SK-N-SH treated with all-trans-retinoic acid at 6 μM for 48 hours (cell line): ENCODE data around the gene SCN11A.

Experiments used
- ATAC-seq: fragments of 200-7000 bp; cut with Tn5 transposase; 3 replicates; pipeline ENCODE4 v1.9.1; 2020; ENCODE audit warnings: mild to moderate bottlenecking, moderate library complexity
- ARNTL ChIP-seq: fragments of 450-650 bp; formaldehyde crosslinking; IDR thresholded peaks from 2 replicates; pipeline ENCODE4 v1.5.0; 2020; ENCODE audit warnings: low read depth, mild to moderate bottlenecking, moderate library complexity, borderline replicate concordance
- BACH2 ChIP-seq: fragments of 250-450 bp; sonication (Bioruptor Pico); IDR thresholded peaks from 2 replicates; pipeline ENCODE4 v1.9.0; 2021; ENCODE audit warnings: mild to moderate bottlenecking, borderline replicate concordance
- CSDC2 ChIP-seq: fragments of 250-450 bp; sonication (Bioruptor Pico); IDR thresholded peaks from 2 replicates; pipeline ENCODE4 v1.5.0; 2020; ENCODE audit warnings: mild to moderate bottlenecking, moderate library complexity
- ESRRG ChIP-seq: fragments of 250-450 bp; sonication (Bioruptor Pico); IDR thresholded peaks from 2 replicates; pipeline ENCODE4 v1.6.1; 2021; ENCODE audit warnings: mild to moderate bottlenecking
- GLIS3 ChIP-seq: fragments of 250-450 bp; sonication (Bioruptor Pico); IDR thresholded peaks from 2 replicates; pipeline ENCODE4 v1.5.0; 2020; ENCODE audit warnings: mild to moderate bottlenecking, moderate library complexity
- ISL1 ChIP-seq: fragments of 250-450 bp; sonication (Bioruptor Pico); IDR thresholded peaks from 2 replicates; pipeline ENCODE4 v2.1.2; 2022; ENCODE audit warnings: mild to moderate bottlenecking, moderate library complexity
- OSR1 ChIP-seq: fragments of 250-450 bp; sonication (Bioruptor Pico); IDR thresholded peaks from 2 replicates; pipeline ENCODE4 v1.8.0; 2022; ENCODE audit warnings: moderate library complexity, mild to moderate bottlenecking, inconsistent platforms
- PPARA ChIP-seq: fragments of 250-450 bp; sonication (Bioruptor Pico); IDR thresholded peaks from 2 replicates; pipeline ENCODE4 v1.5.0; 2020; ENCODE audit warnings: mild to moderate bottlenecking, borderline replicate concordance
- RARB ChIP-seq: fragments of 250-450 bp; sonication (Bioruptor Pico); IDR thresholded peaks from 2 replicates; pipeline ENCODE4 v1.8.0; 2021; ENCODE audit warnings: mild to moderate bottlenecking, moderate library complexity
- SNAI2 ChIP-seq: fragments of 250-450 bp; sonication (Bioruptor Pico); IDR thresholded peaks from 2 replicates; pipeline ENCODE4 v1.5.0; 2020; ENCODE audit warnings: mild to moderate bottlenecking, moderate library complexity
- TOX ChIP-seq: fragments of 250-450 bp; sonication (Bioruptor Pico); IDR thresholded peaks from 2 replicates; pipeline ENCODE4 v1.8.0; 2021; ENCODE audit warnings: mild to moderate bottlenecking, moderate library complexity, borderline replicate concordance
- ZC3H10 ChIP-seq: fragments of 250-450 bp; sonication (Bioruptor Pico); IDR thresholded peaks from 2 replicates; pipeline ENCODE4 v1.5.1; 2021; ENCODE audit warnings: mild to moderate bottlenecking, moderate library complexity
- ZFP3 ChIP-seq: fragments of 250-450 bp; sonication (Bioruptor Pico); IDR thresholded peaks from 2 replicates; pipeline ENCODE4 v1.5.0; 2020; ENCODE audit warnings: mild to moderate bottlenecking, moderate library complexity
- ZFP30 ChIP-seq: fragments of 450-650 bp; formaldehyde crosslinking; IDR thresholded peaks from 2 replicates; pipeline ENCODE4 v1.5.0; 2022; ENCODE audit warnings: mild to moderate bottlenecking, moderate library complexity
- ZNF565 ChIP-seq: fragments of 450-650 bp; formaldehyde crosslinking; conservative IDR thresholded peaks from 2 replicates; pipeline ENCODE4 v1.5.0; 2020; ENCODE audit warnings: low read depth, mild to moderate bottlenecking, moderate library complexity
- ZNF8 ChIP-seq: fragments of 450-650 bp; formaldehyde crosslinking; IDR thresholded peaks from 2 replicates; pipeline ENCODE4 v1.5.0; 2020; ENCODE audit warnings: mild to moderate bottlenecking, moderate library complexity
- TF ChIP-seq, protein P1 (sequence below): fragments of 250-450 bp; sonication (Bioruptor Pico); IDR thresholded peaks from 2 replicates; pipeline ENCODE4 v1.5.1; 2021; ENCODE audit warnings: mild to moderate bottlenecking, moderate library complexity
- TF ChIP-seq, protein P2 (sequence below): fragments of 250-450 bp; sonication (Bioruptor Pico); IDR thresholded peaks from 2 replicates; pipeline ENCODE4 v1.8.0; 2020; ENCODE audit warnings: mild to moderate bottlenecking, moderate library complexity, borderline replicate concordance
- TF ChIP-seq, protein P3 (sequence below): fragments of 250-450 bp; sonication (Bioruptor Pico); IDR thresholded peaks from 2 replicates; pipeline ENCODE4 v1.5.1; 2020; ENCODE audit warnings: low read depth, mild to moderate bottlenecking, moderate library complexity
- TF ChIP-seq, protein P4 (sequence below): fragments of 250-450 bp; sonication (Bioruptor Pico); IDR thresholded peaks from 2 replicates; pipeline ENCODE4 v1.5.0; 2020; ENCODE audit warnings: mild to moderate bottlenecking, moderate library complexity
- TF ChIP-seq, protein P5 (sequence below): fragments of 250-450 bp; sonication (Bioruptor Pico); IDR thresholded peaks from 2 replicates; pipeline ENCODE4 v1.8.0; 2021; ENCODE audit warnings: low read depth, mild to moderate bottlenecking, moderate library complexity, borderline replicate concordance

SCN11A gene

DNA sequence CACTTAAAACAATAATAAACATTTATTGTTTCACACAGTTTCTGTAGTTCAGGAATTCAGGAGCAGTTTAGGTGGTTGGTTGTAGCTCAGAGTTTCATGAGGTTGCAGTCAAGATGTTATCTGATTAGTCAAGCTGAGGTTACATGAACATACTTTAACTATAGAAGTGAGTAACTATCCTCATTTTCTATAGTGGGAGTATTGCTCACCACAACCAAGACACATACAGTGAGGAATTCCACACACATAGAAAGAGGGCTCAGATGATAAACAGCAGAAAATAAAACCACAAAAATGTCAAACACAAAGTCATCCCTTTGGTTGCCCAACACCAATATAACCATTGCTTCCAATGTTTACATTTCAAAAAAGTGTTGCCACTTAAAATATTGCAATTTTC lies 13.6 kb downstream of the SCN11A start:
- TF ChIP-seq ZFP3 (no peak), OSR1 (CRISPR knock-in tag) (no peak), ARNTL (no peak), ISL1 (CRISPR knock-in tag) (no peak), ZC3H10 (CRISPR knock-in tag) (no peak), CSDC2 (no peak), TOX (CRISPR knock-in tag) (no peak), ZFP30 (CRISPR knock-in tag) (no peak), PPARA (CRISPR knock-in tag) (no peak), ZNF565 (CRISPR knock-in tag) (no peak), GLIS3 (CRISPR knock-in tag) (no peak)
- TF ChIP-seq, protein P1, sequence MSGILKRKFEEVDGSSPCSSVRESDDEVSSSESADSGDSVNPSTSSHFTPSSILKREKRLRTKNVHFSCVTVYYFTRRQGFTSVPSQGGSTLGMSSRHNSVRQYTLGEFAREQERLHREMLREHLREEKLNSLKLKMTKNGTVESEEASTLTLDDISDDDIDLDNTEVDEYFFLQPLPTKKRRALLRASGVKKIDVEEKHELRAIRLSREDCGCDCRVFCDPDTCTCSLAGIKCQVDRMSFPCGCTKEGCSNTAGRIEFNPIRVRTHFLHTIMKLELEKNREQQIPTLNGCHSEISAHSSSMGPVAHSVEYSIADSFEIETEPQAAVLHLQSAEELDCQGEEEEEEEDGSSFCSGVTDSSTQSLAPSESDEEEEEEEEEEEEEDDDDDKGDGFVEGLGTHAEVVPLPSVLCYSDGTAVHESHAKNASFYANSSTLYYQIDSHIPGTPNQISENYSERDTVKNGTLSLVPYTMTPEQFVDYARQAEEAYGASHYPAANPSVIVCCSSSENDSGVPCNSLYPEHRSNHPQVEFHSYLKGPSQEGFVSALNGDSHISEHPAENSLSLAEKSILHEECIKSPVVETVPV (CRISPR knock-in tag) = no peak
- TF ChIP-seq, protein P2, sequence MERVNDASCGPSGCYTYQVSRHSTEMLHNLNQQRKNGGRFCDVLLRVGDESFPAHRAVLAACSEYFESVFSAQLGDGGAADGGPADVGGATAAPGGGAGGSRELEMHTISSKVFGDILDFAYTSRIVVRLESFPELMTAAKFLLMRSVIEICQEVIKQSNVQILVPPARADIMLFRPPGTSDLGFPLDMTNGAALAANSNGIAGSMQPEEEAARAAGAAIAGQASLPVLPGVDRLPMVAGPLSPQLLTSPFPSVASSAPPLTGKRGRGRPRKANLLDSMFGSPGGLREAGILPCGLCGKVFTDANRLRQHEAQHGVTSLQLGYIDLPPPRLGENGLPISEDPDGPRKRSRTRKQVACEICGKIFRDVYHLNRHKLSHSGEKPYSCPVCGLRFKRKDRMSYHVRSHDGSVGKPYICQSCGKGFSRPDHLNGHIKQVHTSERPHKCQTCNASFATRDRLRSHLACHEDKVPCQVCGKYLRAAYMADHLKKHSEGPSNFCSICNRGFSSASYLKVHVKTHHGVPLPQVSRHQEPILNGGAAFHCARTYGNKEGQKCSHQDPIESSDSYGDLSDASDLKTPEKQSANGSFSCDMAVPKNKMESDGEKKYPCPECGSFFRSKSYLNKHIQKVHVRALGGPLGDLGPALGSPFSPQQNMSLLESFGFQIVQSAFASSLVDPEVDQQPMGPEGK (CRISPR knock-in tag) = no peak
- ATAC-seq = no peak

GRCh38 chr3:39029556-39029955 lies 22.2 kb downstream of the SCN11A start:
- no peak for TF ChIP-seq CSDC2
- ATAC-seq = no peak

GRCh38 chr3:39028546-39028945 lies 23.2 kb downstream of the SCN11A start:
- no peak for ATAC-seq
- TF ChIP-seq SNAI2 (CRISPR knock-in tag) (no peak), ZC3H10 (CRISPR knock-in tag) (no peak), ARNTL (no peak), ZNF8 (CRISPR knock-in tag) (no peak), CSDC2 (no peak), ESRRG (CRISPR knock-in tag) (no peak), ZNF565 (CRISPR knock-in tag) (no peak), ZFP3 (no peak), PPARA (CRISPR knock-in tag) (no peak)
- TF ChIP-seq, protein P3, sequence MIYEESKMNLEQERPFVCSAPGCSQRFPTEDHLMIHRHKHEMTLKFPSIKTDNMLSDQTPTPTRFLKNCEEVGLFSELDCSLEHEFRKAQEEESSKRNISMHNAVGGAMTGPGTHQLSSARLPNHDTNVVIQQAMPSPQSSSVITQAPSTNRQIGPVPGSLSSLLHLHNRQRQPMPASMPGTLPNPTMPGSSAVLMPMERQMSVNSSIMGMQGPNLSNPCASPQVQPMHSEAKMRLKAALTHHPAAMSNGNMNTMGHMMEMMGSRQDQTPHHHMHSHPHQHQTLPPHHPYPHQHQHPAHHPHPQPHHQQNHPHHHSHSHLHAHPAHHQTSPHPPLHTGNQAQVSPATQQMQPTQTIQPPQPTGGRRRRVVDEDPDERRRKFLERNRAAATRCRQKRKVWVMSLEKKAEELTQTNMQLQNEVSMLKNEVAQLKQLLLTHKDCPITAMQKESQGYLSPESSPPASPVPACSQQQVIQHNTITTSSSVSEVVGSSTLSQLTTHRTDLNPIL (CRISPR knock-in tag) = no peak
- TF ChIP-seq, protein P4, sequence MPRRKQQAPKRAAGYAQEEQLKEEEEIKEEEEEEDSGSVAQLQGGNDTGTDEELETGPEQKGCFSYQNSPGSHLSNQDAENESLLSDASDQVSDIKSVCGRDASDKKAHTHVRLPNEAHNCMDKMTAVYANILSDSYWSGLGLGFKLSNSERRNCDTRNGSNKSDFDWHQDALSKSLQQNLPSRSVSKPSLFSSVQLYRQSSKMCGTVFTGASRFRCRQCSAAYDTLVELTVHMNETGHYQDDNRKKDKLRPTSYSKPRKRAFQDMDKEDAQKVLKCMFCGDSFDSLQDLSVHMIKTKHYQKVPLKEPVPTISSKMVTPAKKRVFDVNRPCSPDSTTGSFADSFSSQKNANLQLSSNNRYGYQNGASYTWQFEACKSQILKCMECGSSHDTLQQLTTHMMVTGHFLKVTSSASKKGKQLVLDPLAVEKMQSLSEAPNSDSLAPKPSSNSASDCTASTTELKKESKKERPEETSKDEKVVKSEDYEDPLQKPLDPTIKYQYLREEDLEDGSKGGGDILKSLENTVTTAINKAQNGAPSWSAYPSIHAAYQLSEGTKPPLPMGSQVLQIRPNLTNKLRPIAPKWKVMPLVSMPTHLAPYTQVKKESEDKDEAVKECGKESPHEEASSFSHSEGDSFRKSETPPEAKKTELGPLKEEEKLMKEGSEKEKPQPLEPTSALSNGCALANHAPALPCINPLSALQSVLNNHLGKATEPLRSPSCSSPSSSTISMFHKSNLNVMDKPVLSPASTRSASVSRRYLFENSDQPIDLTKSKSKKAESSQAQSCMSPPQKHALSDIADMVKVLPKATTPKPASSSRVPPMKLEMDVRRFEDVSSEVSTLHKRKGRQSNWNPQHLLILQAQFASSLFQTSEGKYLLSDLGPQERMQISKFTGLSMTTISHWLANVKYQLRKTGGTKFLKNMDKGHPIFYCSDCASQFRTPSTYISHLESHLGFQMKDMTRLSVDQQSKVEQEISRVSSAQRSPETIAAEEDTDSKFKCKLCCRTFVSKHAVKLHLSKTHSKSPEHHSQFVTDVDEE (CRISPR knock-in tag) = no peak

- no peak for ATAC-seq
- TF ChIP-seq RARB (CRISPR knock-in tag) (no peak), SNAI2 (CRISPR knock-in tag) (no peak), ZFP3 (no peak), ZC3H10 (CRISPR knock-in tag) (no peak), GLIS3 (CRISPR knock-in tag) (no peak), ISL1 (CRISPR knock-in tag) (no peak), ESRRG (CRISPR knock-in tag) (no peak), BACH2 (CRISPR knock-in tag) (no peak), ARNTL (no peak)
- TF ChIP-seq, protein P4 (CRISPR knock-in tag) = no peak
- TF ChIP-seq, protein P5, sequence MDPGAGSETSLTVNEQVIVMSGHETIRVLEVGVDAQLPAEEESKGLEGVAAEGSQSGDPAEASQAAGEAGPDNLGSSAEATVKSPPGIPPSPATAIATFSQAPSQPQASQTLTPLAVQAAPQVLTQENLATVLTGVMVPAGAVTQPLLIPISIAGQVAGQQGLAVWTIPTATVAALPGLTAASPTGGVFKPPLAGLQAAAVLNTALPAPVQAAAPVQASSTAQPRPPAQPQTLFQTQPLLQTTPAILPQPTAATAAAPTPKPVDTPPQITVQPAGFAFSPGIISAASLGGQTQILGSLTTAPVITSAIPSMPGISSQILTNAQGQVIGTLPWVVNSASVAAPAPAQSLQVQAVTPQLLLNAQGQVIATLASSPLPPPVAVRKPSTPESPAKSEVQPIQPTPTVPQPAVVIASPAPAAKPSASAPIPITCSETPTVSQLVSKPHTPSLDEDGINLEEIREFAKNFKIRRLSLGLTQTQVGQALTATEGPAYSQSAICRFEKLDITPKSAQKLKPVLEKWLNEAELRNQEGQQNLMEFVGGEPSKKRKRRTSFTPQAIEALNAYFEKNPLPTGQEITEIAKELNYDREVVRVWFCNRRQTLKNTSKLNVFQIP (CRISPR knock-in tag) = no peak
- TF ChIP-seq, protein P3 (CRISPR knock-in tag) = no peak
Measured at GRCh38 chr3:39025222-39025970, 26.3 kb downstream of the SCN11A start.
